ENCODE results near the gene FSD1. TPM values are rescaled to one million over a fixed set of nuclear protein-coding genes. Genes with fewer than 3 reads are reported as not detected.
"Not testable (repeated sequence)": the region's sequence is repeated elsewhere in the genome, so short reads cannot be mapped to it uniquely, and the experiment has no call there.

The FSD1 gene
- total RNA-seq, 1 experiment from 2014 or later = not detected

GRCh38 chr19:4313847-4314490, 9.6 kb downstream of the FSD1 start:
- no peak for DNase-seq (ENCODE audit: extremely low read depth, low read depth)

DNA sequence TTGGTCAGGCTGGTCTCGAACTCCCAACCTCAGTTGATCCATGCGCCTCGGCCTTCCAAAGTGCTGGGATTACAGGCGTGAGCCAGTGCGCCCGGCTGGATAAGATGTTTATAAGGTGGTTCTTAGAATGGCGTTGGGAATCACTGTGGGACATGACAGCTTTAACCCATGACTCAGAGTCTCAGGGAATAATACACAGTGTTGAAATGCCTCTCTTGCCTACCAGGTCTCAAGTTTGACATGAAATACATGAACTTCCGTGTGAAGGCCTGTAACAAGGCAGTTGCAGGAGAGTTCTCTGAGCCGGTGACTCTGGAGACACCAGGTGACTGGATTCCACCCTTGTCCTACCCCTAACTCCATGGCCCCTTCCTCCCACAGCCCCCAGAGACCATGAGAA, 12.6 kb downstream of the FSD1 start:
- no peak for DNase-seq (ENCODE audit: extremely low read depth, low read depth)

DNA sequence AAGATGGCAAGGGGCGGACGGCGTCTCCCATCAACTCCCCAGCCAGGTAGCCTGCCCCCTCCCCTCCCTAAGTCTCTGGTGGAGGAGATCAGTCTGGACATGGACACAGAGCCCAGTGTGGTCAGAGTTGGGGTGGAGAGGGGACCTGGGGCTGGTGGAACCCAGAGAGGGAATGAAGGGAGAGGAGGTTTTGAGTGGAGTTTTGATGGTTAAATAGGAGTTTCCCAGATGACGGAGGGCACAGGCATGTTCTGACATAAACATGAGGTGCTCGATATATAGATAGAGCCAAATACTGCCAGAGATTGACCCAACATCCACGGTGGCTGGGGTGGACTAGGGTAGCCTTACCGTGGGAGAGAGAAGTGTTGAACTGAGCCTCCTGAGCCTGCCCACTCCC, 14.1 kb downstream of the FSD1 start:
- DNase-seq (ENCODE audit: extremely low read depth, low read depth) = no peak

DNA sequence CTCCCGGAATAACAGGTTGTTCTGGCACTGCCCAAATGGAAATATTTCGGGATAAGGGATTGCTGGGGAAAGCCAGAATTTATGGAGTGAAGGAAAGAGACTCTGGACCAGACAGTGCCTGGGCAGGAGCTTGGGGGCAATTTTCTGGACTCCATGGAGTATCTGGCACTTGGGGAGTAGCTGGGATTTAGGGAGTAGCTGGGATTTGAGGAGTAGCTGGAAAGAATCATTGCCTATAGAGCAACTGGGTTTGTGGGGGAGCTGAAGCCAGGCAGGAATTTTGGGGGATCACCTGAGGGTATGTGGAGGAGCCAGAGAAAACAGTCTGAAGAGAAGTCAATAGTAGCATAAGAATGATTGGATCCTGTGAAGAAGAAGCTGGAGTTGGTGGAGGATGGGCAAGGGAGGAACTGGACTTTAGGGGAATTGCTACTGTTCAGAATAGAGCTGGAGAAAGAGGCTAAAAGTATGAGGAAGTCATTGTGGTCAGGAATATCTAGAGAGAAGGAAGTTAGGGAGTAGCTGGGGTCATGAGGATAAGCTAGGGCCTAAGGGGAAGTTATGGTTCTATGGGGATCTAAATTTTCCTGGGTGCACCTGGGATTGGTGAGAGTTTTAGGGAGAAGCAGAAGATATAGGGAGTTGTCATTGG, 14.8 kb downstream of the FSD1 start:
- DNase-seq (ENCODE audit: extremely low read depth, low read depth) = no peak

DNA sequence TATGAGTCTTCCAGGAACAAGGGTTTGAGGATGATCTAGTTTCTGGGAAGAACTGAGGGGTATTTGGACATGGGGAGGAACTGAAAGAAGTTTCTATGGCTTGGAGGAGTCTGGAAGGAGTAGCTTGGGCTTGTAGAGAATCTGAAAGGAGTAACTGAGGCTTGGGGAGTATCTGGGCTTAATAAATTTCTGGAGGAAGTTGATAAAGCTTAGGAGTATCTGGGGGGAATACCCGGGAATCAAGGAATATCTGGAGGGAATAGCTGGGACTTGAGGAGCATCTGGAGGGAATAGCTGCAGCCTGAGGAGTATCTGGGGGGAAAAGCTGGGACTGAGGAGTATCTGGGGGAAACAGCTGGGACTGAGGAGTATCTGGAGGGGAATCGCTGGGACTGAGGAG, 16.0 kb downstream of the FSD1 start:
- DNase-seq (ENCODE audit: extremely low read depth, low read depth) = no peak

GRCh38 chr19:4322942-4323665, 18.7 kb downstream of the FSD1 start:
- no peak for DNase-seq (ENCODE audit: extremely low read depth, low read depth)

GRCh38 chr19:4323692-4324091, 19.3 kb downstream of the FSD1 start:
- no peak for DNase-seq (ENCODE audit: extremely low read depth, low read depth)

DNA sequence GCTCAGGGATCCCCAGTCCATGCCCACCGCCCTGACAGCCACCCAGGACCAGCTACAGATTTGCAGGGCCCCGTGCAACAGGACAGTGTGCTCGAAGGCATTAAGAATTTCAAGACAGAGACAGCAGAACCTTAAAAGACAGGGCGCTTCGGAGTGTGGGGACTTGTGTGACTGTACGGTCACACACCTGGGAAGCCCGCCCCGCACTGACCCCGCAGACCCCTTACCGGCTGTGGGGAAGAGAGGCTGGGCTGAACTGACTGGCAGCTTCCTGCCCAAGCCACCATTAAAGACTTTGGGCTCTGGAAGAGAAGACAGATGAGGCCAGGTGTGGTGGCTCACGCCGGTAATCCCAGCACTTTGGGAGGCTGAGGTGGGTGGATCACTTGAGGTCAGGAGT, 19.8 kb downstream of the FSD1 start:
- DNase-seq (ENCODE audit: extremely low read depth, low read depth) = no peak

- DNase-seq (ENCODE audit: extremely low read depth, low read depth) = no peak
These were observed 21.9 kb downstream of the FSD1 start for GRCh38 chr19:4326215-4326836.

- no peak for DNase-seq (ENCODE audit: extremely low read depth, low read depth)
These were observed 22.4 kb downstream of the FSD1 start for GRCh38 chr19:4326837-4327251.

DNA sequence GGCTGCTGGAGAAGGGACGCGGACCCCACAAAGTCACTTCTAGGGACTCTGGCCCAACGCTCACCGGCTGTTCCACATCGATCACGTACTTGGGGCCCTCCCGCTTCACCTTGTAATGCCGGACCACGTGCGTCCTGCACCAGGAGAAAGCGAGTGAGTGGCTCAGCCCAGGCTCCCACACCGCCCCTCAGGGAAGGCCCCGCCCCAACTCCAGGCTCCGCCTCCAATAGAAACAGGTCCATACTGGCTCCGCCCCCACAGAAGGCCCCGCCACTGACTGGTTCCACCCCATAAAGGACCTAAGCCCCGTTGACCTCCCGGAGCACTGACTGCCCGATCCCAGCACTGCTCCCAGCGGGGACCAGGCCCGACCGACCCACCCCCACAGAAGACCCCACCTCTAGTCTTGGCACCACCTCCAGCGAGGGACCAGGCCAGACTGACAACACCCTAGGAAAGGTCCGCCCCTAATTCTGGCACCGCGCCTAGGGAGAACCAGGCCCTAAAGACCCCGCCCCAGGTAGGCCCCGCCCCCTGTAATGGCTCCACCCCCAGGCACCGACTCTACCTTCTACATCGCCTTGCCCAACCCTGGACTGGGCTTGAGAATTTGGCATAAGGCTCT, 23.0 kb downstream of the FSD1 start:
- DNase-seq (ENCODE audit: extremely low read depth, low read depth) = no peak

GRCh38 chr19:4327877-4328242, 23.5 kb downstream of the FSD1 start:
- DNase-seq (ENCODE audit: extremely low read depth, low read depth) = no peak

DNA sequence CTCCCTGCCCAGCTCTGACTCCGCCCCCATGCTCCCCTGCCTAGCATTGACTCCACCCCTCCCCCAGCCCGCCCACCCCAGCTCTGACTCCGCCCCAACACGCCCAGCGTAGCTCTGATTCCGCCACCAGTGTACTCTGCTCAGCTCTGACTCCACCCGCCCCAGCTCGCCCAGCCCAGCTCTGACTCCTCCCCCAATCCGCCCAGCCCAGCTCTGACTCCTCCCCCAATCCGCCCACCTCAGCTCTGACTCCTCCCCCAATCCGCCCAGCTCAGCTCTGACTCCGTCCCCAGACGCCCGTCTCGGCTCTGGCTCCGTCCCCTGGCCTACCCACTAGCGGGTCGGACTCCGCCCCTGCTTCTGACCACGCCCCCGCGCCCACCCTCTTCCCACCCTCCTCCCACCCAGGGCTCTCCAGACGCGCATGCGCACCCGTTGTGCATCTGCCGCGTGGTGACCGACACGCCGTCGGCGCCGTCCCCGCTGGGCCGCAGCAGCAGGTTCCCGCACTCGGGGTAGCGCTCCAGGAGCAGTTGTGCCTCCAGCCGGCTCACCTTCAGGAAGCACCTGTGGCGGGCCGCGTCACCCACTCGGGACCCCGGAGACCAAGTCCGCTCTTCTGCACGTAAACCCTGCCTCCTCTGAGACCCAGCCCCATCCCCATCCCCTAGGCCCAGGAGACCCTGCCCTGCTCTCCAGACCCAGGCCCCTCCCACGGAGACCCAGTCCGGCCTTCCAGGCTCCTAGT, 24.0 kb downstream of the FSD1 start:
- no peak for DNase-seq (ENCODE audit: extremely low read depth, low read depth)

GRCh38 chr19:4328991-4329681, 24.7 kb downstream of the FSD1 start:
- DNase-seq (ENCODE audit: extremely low read depth, low read depth) = not testable (repeated sequence)

DNA sequence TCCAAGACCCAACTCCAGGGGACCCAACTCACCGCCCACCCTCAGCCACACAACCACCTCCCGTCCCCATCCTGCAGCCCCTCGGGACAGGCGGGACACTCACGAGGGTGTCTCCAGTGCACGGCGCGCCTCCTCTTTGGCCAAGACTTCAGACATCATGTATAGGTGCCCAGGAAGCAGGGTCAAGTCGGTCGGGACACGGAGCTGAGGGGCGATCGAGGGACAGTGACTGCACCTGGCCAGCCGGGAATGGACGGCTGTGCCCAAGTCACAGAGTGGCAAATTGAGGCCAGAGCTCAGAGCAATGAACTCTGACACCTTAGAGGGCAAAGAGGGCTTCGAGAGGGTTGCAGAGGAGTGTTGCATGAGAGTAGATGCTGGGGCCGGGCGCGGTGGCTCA, 25.5 kb downstream of the FSD1 start:
- no peak for DNase-seq (ENCODE audit: extremely low read depth, low read depth)

DNA sequence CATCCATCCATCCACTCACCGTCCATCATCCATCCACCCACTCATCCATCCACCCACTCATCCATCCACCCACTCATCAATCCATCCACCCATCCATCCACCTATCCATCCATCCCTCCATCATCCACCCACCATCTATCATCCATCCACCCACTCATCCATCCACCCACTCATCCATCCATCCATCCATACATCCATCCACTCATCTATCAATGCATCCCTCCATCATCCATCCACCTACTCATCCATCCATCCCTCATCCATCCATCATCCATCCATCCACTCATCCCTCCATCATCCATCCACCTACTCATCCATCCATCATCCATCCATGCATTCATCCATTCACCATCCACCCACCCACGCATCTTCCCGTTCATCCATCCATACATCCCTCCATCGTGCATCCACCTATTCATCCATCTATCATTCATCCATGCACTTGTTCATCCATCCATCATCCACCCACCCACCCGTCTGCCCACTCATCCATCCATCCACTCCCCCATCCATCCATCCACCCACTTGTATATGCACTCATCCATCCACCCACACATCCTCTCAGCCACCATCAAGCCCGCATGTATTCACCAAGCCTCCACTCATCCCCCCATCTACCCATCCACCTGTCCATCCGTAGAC, 30.7 kb downstream of the FSD1 start:
- no peak for DNase-seq (ENCODE audit: extremely low read depth, low read depth)

- no peak for DNase-seq (ENCODE audit: extremely low read depth, low read depth)
These were observed 33.6 kb downstream of the FSD1 start for GRCh38 chr19:4337906-4338440.

DNA sequence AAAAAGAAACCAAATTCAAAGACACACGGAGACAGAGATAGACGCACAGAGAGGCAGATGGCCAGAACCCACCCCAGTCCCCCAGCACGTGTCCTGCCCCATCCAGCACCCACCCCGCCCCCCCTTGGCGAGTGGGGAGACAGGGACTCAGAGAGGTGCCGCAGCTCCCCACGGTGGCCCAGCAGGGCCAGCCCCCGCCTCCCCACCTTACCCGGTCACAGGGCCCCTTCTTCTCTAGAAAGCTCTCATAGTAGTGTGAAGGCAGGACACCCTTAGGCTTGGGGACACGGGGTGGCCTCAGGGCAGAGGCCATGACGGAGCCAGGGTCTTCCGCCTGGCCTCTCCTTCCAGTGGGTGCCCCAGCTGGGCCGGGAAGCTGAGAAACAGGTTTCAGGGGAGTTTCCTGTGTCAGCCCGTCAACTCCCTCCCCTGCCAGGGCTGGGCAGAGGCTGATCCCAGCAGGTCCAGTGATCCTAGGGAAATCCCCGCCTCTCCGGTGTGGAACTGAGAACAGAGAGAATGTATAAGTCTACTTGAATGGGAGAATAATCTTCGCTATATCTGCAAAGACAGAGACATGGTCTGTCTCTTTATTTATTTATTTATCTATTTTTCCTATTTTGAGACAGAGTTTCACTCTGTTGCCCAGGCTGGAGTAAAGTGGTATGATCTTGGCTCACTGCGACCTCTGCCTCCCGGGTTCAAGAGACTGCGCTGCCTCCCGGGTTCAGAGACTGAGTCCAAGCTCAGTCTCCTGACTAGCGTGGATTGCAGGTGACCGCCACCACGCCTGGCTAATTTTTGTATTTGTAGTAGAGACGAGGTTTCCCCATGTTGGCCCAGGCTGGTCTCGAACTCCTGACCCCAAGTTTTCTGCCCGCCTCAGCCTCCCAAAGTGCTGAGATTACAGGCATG, 34.3 kb downstream of the FSD1 start, which contains the start of gene STAP2:
TSS of gene STAP2 (minus strand) at position 387 of the 915 bp plus-strand sequence. CDS start at position 313, 74 bp downstream.
- no peak for DNase-seq (ENCODE audit: extremely low read depth, low read depth)
